Motor neuron (in vitro differentiated cells): ENCODE data around the gene EIF3K. TPM values are rescaled to one million over a fixed set of nuclear protein-coding genes. Genes with fewer than 3 reads are reported as not detected.

ENCODE experiments used
- ATAC-seq, 8 experiments: fragments of 200-7000 bp; cut with Tn5 transposase; replicated peaks in 6 of 8; 2 replicates each; pipeline ENCODE4 v1.8.0; 2021; ENCODE audit warnings: mild to moderate bottlenecking in 8 of 8, moderate library complexity in 8 of 8
- H3K27ac ChIP-seq, 2 donors: fragments of 250-450 bp; sonication (Bioruptor Pico); 2 replicates each; pipeline ENCODE4 v1.9.0; 2021; ENCODE audit warnings: antibody characterized with exemption in 2 of 2, mild to moderate bottlenecking in 2 of 2, moderate library complexity in 1 of 2
- H3K4me1 ChIP-seq, 2 donors: fragments of 250-450 bp; sonication (Bioruptor Pico); replicated peaks in 1 of 2; 2 replicates each; pipeline ENCODE4 v1.6.1; 2021; ENCODE audit warnings: antibody characterized with exemption in 2 of 2, mild to moderate bottlenecking in 2 of 2, moderate library complexity in 1 of 2
- H3K4me3 ChIP-seq, 5 donors: fragments of 250-450 bp; sonication (Bioruptor Pico); 2 replicates each; pipeline ENCODE4 v1.9.0; 2021; ENCODE audit warnings: antibody characterized with exemption in 5 of 5, mild to moderate bottlenecking in 5 of 5, moderate library complexity in 4 of 5
- WGBS, 10 experiments: fragments of 450-650 bp; shearing (Covaris generic); methylation state at CpG; one replicate each; pipeline ENCODE4 v1.0.0; 2022; 5-methylcytosine and 5-hydroxymethylcytosine counted together
- in situ Hi-C, 9 experiments: fragments of 400-800 bp; cut with MboI; loops; one replicate each; pipeline ENCODE4 v1.15.0; 2021; ENCODE audit warnings: low sequenced_read_pairs in 9 of 9, low pct_unique_long_range_greater_than_20kb in 2 of 9; ENCODE audit not compliant: unreplicated experiment in 9 of 9
- total RNA-seq, 8 experiments: library from RNA; unstranded; fragments of 300-600 nt; gene quantifications; 2 replicates each; pipeline versions ENCODE4 v1.2.3 to v1.2.4, GENCODE V29; 2022

Gene EIF3K
- total RNA-seq, 8 experiments from 2014 or later = 285 to 408 (median 333) TPM

- no peak overlapping the region for H3K4me3 ChIP-seq
- 0 to 46% (median 17%) methylated on average over 1 to 6 of the region's 10 CpGs; no CpG with 5 or more reads in 1 of the 10 experiments for WGBS, 10 experiments
- in situ Hi-C loops = no loop called here
- peak overlapping the region; percentile 12 to 21 for H3K27ac ChIP-seq
- ATAC-seq = peak; percentile 55 to 93 (median 89)
- peaks cover 29 to 39% of the 10 kb centered on the region in 2 donors for H3K4me1 ChIP-seq
These were observed 47.9 kb downstream of the EIF3K start for GRCh38 chr19:38666663-38667511.

- peak in 7 of 8 experiments; percentile 18 to 87 (median 53) for ATAC-seq
These were observed 48.7 kb downstream of the EIF3K start for GRCh38 chr19:38667661-38668171.

GRCh38 chr19:38669552-38669951 lies 50.6 kb downstream of the EIF3K start:
- in situ Hi-C loops = no loop called here
- no peak overlapping the region for H3K27ac ChIP-seq

More at GRCh38 chr19:38667661-38668171, 48.7 kb downstream of the EIF3K start:
- H3K27ac ChIP-seq = peak overlapping the region; percentile 12 to 21
- peaks cover 29 to 39% of the 10 kb centered on the region in 2 donors for H3K4me1 ChIP-seq
- no peak overlapping the region for H3K4me3 ChIP-seq
- in situ Hi-C loops = no loop called here
- 0 to 100% (median 54%) methylated on average over 1 to 8 of the region's 8 CpGs for WGBS, 10 experiments

GRCh38 chr19:38670921-38671398 lies 52.0 kb downstream of the EIF3K start:
- Histone ChIP-seq H3K4me1 (peaks cover 24 to 29% of the 10 kb centered on the region in 2 donors), H3K27ac (no peak overlapping the region), H3K4me3 (no peak overlapping the region)
- no peak for ATAC-seq
- WGBS, 10 experiments = 20 to 89% (median 75%) methylated on average over 1 to 3 of the region's 3 CpGs; no CpG with 5 or more reads in 1 of the 10 experiments
- in situ Hi-C loops = no loop called here

More at GRCh38 chr19:38669552-38669951, 50.6 kb downstream of the EIF3K start:
- WGBS, 10 experiments = 80 to 100% (median 97%) methylated on average over 1 to 3 of the region's 5 CpGs; no CpG with 5 or more reads in 4 of the 10 experiments
- peaks cover 29 to 39% of the 10 kb centered on the region in 2 donors for H3K4me1 ChIP-seq
- H3K4me3 ChIP-seq = no peak overlapping the region
- ATAC-seq = no peak

- no peak overlapping the region for H3K27ac ChIP-seq
- no peak overlapping the region for H3K4me3 ChIP-seq
- in situ Hi-C loops = no loop called here
- WGBS, 10 experiments = 76 to 100% (median 89%) methylated on average over 1 to 4 of the region's 4 CpGs; no CpG with 5 or more reads in 3 of the 10 experiments
- no peak for ATAC-seq
- H3K4me1 ChIP-seq = peaks cover 17 to 22% of the 10 kb centered on the region in 2 donors
These were observed 52.7 kb downstream of the EIF3K start for GRCh38 chr19:38671654-38672053.

- ATAC-seq = no peak
- 43 to 100% (median 98%) methylated on average over 1 to 4 of the region's 4 CpGs; no CpG with 5 or more reads in 1 of the 10 experiments for WGBS, 10 experiments
- Histone ChIP-seq H3K4me3 (no peak overlapping the region), H3K27ac (no peak overlapping the region), H3K4me1 (peaks cover 3 to 9% of the 10 kb centered on the region in 2 donors)
- in situ Hi-C loops = no loop called here
These were observed 54.0 kb downstream of the EIF3K start for GRCh38 chr19:38673030-38673429.

GRCh38 chr19:38674388-38675171 lies 55.6 kb downstream of the EIF3K start:
- no peak for ATAC-seq
- in situ Hi-C loops = no loop called here
- H3K4me1 ChIP-seq = peaks cover 0 to 8% of the 10 kb centered on the region in 2 donors
- 72 to 100% (median 98%) methylated on average over 2 to 13 of the region's 16 CpGs for WGBS, 10 experiments
- no peak overlapping the region for H3K27ac ChIP-seq
- H3K4me3 ChIP-seq = no peak overlapping the region

- Histone ChIP-seq H3K4me1 (peaks cover 0 to 7% of the 10 kb centered on the region in 2 donors), H3K4me3 (no peak overlapping the region), H3K27ac (no peak overlapping the region)
- peak in 3 of 8 experiments; percentile 13 to 25 (median 14) for ATAC-seq
- WGBS, 10 experiments = 57 to 80% (median 70%) methylated on average over 1 to 4 of the region's 5 CpGs; no CpG with 5 or more reads in 4 of the 10 experiments
- in situ Hi-C loops = no loop called here
These were observed 56.6 kb downstream of the EIF3K start for GRCh38 chr19:38675611-38676010.

- Histone ChIP-seq H3K4me3 (no peak overlapping the region), H3K27ac (no peak overlapping the region), H3K4me1 (peaks cover 0 to under 1% of the 10 kb centered on the region in 2 donors)
- ATAC-seq = peak in 5 of 8 experiments; percentile 31 to 94 (median 79)
- in situ Hi-C loops = no loop called here
- WGBS, 10 experiments = 20 to 100% (median 86%) methylated on average over 1 to 6 of the region's 13 CpGs; no CpG with 5 or more reads in 3 of the 10 experiments
These were observed 57.3 kb downstream of the EIF3K start for GRCh38 chr19:38676023-38676877.

GRCh38 chr19:38676878-38677646 lies 58.1 kb downstream of the EIF3K start:
- in situ Hi-C loops = no loop called here
- Histone ChIP-seq H3K4me1 (no peaks in the 10 kb centered on the region), H3K27ac (no peak overlapping the region), H3K4me3 (no peak overlapping the region)
- WGBS, 10 experiments = 60 to 100% (median 90%) methylated on average over 1 to 6 of the region's 11 CpGs; no CpG with 5 or more reads in 2 of the 10 experiments
- no peak for ATAC-seq

GRCh38 chr19:38678217-38678890 lies 59.4 kb downstream of the EIF3K start:
- 78 to 100% (median 93%) methylated on average over 1 to 8 of the region's 15 CpGs for WGBS, 10 experiments
- Histone ChIP-seq H3K4me3 (no peak overlapping the region), H3K27ac (no peak overlapping the region), H3K4me1 (peaks cover 3 to 5% of the 10 kb centered on the region in 2 donors)
- in situ Hi-C loops = no loop called here
- no peak for ATAC-seq
